NCI-H446 (cell line): ENCODE data around the gene OR3A2.
"Not testable (repeated sequence)": the region's sequence is repeated elsewhere in the genome, so short reads cannot be mapped to it uniquely, and the experiment has no call there.

ENCODE experiments used
- DNase-seq, 2 experiments: peaks; one replicate each; lab custom pipeline; 2025; lab: John Stamatoyannopoulos, UW

Gene OR3A2

DNA sequence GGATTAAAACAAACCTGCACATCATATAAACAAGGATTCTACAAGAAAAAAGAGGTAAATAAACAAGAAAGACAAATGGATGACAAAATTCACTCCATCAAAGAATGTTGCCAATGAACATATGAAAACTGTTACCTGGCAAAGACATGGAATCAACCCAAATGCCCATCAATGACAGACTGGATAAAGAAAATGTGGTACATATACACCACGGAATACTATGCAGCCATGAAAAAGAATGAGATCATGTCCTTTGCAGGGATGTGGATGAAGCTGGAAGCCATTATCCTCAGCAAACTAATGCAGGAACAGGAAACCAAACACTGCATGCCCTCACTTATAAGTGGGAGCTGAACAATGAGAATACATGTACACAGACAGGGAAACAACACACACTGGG is 92.6 kb downstream of the OR3A2 start:
- not testable (repeated sequence) for DNase-seq

DNA sequence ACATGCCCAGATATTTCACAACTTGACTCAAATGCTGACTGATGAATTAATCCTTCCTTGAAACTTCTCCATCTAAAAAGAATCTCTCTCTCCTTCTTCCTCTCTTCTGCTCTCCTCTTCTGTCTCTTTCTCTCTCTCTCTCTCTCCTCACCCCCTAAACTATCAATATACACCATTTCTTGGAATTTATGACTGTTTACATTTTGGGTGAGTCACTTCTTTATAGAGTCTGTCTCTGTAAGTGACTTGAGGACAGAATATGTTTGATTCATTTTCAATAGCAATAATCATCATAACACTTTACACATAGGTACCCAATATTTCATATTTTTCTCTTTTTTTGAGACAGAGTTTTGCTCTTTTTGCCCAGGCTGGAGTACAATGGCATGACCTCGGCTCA is 103.2 kb downstream of the OR3A2 start:
- no peak for DNase-seq

DNA sequence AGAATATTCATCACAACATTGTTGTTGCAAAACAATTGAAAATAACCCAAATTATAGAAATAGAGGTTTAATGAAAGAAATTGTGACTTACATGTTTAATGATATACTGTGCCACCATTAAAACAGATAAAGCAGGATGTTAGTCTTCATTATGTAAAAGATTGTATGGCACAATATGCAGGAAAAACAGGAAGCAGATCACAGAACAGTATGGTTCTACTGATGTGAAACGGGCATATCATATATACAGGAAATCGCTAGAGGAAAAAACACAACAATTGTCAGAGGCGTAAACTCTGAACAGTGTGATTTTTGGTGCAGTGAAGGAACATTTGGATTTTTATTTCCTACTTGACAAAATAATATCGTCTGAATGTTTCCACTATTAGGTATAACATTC is 110.0 kb downstream of the OR3A2 start:
- no peak for DNase-seq

DNA sequence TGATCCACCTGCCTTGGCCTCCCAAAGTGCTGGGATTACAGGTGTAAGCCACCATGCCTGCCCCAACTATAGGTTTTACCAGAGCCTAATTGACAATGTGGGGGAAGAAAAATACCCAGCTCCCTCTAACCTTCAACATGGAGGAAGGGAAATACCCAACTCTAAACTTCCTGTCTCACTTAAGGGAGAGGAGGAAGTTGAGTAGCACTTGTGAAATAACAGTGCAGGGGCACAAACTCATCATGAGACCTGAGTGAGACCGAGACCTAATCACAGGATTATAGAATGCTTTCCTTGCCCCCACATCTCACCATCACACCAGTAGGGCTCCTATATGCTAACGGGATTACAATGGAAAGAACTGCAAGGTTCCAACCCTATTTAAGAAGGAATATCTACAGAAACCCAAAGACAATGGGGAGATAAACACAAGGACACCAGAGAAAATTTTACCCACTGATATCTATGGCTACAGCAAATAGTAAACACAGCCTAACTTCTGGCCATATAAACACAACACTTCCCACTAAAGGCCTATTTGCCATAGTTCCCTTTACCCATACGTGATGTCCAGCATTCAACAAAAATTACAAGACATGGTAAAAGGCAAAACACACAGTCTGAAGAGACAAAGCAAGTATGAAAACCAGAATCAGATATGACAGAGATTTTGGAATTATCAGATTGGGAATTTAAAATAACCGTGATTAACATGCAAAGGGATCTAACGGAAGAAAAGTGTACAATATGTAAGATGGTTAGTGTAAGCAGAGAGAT is 114.8 kb downstream of the OR3A2 start:
- no peak for DNase-seq

DNA sequence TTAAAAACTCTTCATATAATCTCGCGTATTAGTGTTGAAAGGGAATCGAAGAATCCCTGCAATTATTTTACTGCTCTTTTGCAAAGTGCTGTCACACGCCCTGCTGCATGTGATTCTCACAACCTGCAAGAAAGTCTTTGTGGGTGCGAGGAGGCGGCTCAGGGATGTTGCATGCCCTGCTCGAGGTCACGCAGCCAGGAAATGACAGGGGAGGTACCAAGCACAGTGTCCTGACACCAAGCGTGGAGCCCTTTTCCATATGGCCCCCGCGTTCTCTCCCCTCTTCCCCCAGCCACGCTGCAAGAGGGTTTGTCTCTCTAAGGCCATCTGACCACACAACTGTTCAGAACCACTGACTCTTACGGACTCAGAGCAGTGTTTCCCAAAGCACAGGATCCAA is 125.5 kb downstream of the OR3A2 start:
- DNase-seq = no peak

DNA sequence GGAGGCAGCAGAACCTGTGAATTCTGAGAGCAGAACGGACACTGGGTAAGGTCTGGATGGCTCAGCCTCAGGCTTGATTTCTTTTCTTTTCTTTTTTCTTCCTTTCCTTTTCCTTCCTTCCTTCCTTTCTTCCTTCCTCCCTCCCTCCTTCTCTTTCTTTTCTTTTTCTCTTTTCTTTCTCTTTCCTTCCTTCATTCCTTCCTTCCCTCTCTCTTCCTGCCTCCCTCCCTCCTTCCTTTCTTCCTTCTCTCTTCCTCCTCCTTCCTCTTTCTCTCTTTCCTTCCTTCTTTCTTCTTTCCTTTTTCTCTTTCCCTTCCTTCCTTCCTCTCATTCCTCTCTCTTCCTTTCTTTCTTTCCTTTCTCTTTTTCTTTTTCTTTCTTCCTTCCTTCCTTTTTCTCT is 125.9 kb downstream of the OR3A2 start:
- no peak for DNase-seq

DNA sequence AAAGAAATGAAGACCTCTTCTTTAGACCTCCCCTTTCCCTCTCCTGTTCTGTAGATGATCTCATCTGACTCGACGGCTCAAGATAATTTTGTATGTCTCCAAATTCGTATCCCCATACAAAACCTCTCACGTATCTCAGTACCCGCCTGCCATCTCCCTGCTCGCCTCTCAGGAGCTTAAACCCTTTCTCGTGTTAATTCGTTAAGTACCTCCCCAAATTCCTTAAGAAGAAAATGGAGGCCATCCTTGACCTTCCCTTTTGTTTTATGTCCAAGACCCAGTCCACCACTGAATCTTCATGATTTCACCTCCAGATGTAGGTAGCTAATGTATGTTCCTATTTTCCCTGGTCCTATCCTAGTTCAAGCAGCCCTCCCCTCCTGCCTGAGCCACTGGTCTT is 129.5 kb downstream of the OR3A2 start:
- no peak for DNase-seq

DNA sequence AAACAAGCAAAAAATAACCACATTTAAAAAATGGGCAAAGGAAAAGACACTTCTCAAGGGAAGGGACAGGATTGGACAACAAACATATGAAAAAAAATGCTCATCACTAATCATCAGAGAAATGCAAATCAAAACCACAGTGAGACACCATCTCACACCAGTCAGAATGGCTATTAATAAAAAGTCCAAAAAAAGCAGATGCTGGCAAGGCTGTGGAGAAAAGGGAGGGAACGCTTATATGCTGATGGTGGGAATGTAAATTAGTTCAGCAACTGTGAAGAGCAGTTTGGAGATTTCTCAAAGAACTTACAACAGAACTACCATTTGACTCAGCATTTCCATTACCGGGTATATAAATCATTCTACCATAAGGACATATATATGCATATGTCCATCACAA is 137.1 kb downstream of the OR3A2 start:
- not testable (repeated sequence) for DNase-seq

DNA sequence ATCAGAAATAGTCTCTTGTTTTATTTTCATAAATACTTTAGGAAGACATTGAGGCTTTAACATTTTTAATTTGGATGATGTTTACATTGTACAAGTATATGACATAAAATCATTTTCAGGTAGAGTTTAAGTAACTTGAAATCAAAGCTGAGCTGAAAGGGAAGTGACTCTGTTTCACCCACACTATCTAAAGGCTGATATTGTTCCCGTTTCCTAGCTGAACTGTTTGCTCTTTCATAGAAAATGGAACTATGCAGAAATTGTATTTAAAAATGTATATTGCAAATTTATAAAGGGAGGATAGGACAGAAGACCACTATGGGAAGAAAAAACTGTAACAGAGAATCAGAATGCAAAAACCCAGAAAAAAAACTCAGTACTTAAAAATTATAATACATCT is 141.3 kb downstream of the OR3A2 start:
- not testable (repeated sequence) for DNase-seq

DNA sequence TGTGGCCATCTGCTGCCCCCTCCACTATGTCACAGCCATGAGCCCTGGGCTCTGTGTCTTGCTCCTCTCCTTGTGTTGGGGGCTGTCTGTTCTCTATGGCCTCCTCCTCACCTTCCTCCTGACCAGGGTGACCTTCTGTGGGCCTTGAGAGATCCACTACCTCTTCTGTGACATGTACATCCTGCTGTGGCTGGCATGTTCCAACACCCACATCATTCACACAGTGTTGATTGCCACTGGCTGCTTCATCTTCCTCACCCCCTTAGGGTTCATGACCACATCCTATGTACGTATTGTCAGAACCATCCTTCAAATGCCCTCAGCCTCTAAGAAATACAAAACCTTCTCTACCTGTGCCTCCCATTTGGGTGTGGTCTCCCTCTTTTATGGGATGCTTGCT is 145.1 kb downstream of the OR3A2 start:
- DNase-seq = not testable (repeated sequence)

DNA sequence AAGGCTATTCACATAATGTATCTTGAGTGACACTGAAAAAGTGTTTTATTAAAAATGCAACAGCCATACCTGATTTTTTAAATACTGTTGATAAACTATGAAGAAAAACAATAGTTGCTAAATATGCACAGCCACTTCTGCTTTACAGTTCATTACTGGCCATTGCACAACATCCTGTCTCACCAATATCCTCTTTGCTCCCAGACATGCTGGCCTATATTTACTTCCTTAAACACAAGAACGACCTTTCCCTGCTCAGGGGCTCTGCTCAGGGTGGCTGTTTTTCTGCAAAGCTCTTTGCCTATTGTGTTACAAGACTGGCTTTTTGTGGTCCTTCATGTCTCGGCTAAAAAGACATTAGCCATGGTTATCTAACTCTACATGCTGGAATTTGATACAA is 147.4 kb downstream of the OR3A2 start:
- DNase-seq = not testable (repeated sequence)

DNA sequence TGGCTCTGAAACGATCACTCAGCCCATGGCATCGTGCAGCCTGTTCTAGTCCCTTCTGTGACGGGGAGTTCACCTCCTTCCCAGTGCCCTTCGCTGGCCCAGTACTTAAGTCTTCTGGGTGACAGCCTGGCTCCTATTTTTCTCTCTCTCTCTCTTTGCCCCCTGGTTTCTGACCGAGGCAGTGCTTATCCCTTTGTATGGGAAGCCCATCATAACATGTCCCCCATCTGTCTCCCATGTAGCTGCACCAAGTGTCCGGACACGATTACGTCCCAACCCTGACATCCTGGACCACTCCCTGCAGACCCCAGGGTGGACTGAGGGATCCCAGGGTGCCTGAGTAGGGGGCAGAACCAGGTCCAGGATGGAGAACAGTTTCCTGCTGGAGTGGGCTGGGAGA is 153.8 kb downstream of the OR3A2 start:
- DNase-seq = not testable (repeated sequence)
